Activated T-cell treated with anti-CD3 and anti-CD28 coated beads for 4 hours (primary cell): ENCODE data around the gene SYNJ2.
A peak's percentile ranks its signal among the peaks of the same experiment; 100 is the strongest.

ENCODE experiments used
- DNase-seq: peaks from one replicate; pipeline ENCODE4 v3.0.0-alpha.2; 2020

SYNJ2 gene

GRCh38 chr6:158015188-158015506 is 33.5 kb downstream of the SYNJ2 start:
- DNase-seq: no peak

GRCh38 chr6:158016571-158017383 is 35.1 kb downstream of the SYNJ2 start:
- DNase-seq: no peak

- DNase-seq: no peak
Measured at GRCh38 chr6:158017621-158018040, 36.0 kb downstream of the SYNJ2 start.

GRCh38 chr6:158018041-158018771 is 36.5 kb downstream of the SYNJ2 start:
- no peak for DNase-seq

- no peak for DNase-seq
Measured at GRCh38 chr6:158018851-158019361, 37.2 kb downstream of the SYNJ2 start.

GRCh38 chr6:158019416-158019815 is 37.8 kb downstream of the SYNJ2 start:
- no peak for DNase-seq

GRCh38 chr6:158020272-158020711 is 38.6 kb downstream of the SYNJ2 start:
- DNase-seq: no peak

- no peak for DNase-seq
Measured at GRCh38 chr6:158020811-158021210, 39.1 kb downstream of the SYNJ2 start.

- no peak for DNase-seq
Measured at GRCh38 chr6:158021376-158021775, 39.7 kb downstream of the SYNJ2 start.

GRCh38 chr6:158021814-158022748 is 40.4 kb downstream of the SYNJ2 start:
- DNase-seq: no peak

- DNase-seq: no peak
Measured at GRCh38 chr6:158022749-158023596, 41.3 kb downstream of the SYNJ2 start.

GRCh38 chr6:158023597-158023939 is 41.9 kb downstream of the SYNJ2 start:
- no peak for DNase-seq

GRCh38 chr6:158024566-158025297 is 43.1 kb downstream of the SYNJ2 start:
- DNase-seq: no peak

GRCh38 chr6:158026054-158026900 is 44.6 kb downstream of the SYNJ2 start:
- peak; percentile 74 for DNase-seq

GRCh38 chr6:158026901-158027589 is 45.4 kb downstream of the SYNJ2 start:
- DNase-seq: no peak

- DNase-seq: no peak
Measured at GRCh38 chr6:158027590-158028285, 46.1 kb downstream of the SYNJ2 start.

- DNase-seq: no peak
Measured at GRCh38 chr6:158028421-158028820, 46.8 kb downstream of the SYNJ2 start.

- DNase-seq: no peak
Measured at GRCh38 chr6:158028876-158029275, 47.2 kb downstream of the SYNJ2 start.

GRCh38 chr6:158029668-158030230 is 48.1 kb downstream of the SYNJ2 start:
- DNase-seq: no peak
